ENCODE measurements around the gene GGT6. TPM values are rescaled to one million over a fixed set of nuclear protein-coding genes. Genes with fewer than 3 reads are reported as not detected.
A peak's percentile ranks its signal among the peaks of the same experiment; 100 is the strongest.

GGT6 gene
- total RNA-seq, 1 experiment from 2014 or later, result 3.7 TPM

- Histone ChIP-seq H3K27ac (no peak overlapping the region), H3K4me3 (no peak overlapping the region), H3K79me2 (ENCODE audit: low read depth) (peaks cover 32% of the 10 kb centered on the region), H4K20me1 (ENCODE audit: insufficient read depth) (peaks cover 18% of the 10 kb centered on the region), H3K36me3 (ENCODE audit: low read depth) (peaks cover 53% of the 10 kb centered on the region), H3K9me3 (ENCODE audit: insufficient read depth, low read depth) (no peaks in the 10 kb centered on the region), H3K27me3 (ENCODE audit: insufficient read depth, low read depth) (no peaks in the 10 kb centered on the region), H3K9me2 (ENCODE audit: insufficient read depth) (no peaks in the 10 kb centered on the region), H2AFZ (no peak overlapping the region), H3K4me1 (replicated peaks; ENCODE audit: insufficient read depth) (peaks cover 18% of the 10 kb centered on the region), H3F3A (ENCODE audit: insufficient read depth, low read depth) (peaks cover 55% of the 10 kb centered on the region), H3K4me2 (no peak overlapping the region)
- no TSS peak for BruUV-seq (replicated peaks)
- POLR2A ChIA-PET (ENCODE audit: unreplicated experiment), result interaction anchor here (0.6 kb wide), 1 partner anchor 128 kb away, joined by 4 read pairs; no protein-coding TSS in a partner anchor
- intact Hi-C loops (cut with micrococcal nuclease; ENCODE audit: unreplicated experiment), result no loop called here
- TF ChIP-seq CTCF (conservative IDR thresholded peaks at IDR 0.05) (no peak), EZH2 (IDR thresholded peaks at IDR 0.05; ENCODE audit: low read depth) (no peak)
- DNase-seq, result peak; percentile 69 to 73
- CTCF ChIA-PET, result interaction anchor here (0.6 kb wide), 2 partner anchors 27 to 200 kb away, joined by 3 read pairs; no protein-coding TSS in a partner anchor
Measured at GRCh38 chr17:4548721-4549531, 11.5 kb downstream of the GGT6 start.

GRCh38 chr17:4548061-4548461 lies 12.3 kb downstream of the GGT6 start:
- TF ChIP-seq CTCF (conservative IDR thresholded peaks at IDR 0.05) (no peak), EZH2 (IDR thresholded peaks at IDR 0.05; ENCODE audit: low read depth) (no peak)
- Histone ChIP-seq H3K79me2 (ENCODE audit: low read depth) (peaks cover 24% of the 10 kb centered on the region), H3K27me3 (ENCODE audit: insufficient read depth, low read depth) (no peaks in the 10 kb centered on the region), H3K9me2 (ENCODE audit: insufficient read depth) (no peaks in the 10 kb centered on the region), H3K4me3 (no peak overlapping the region), H3K36me3 (ENCODE audit: low read depth) (peaks cover 45% of the 10 kb centered on the region), H2AFZ (no peak overlapping the region), H3K4me1 (replicated peaks; ENCODE audit: insufficient read depth) (peaks cover 10% of the 10 kb centered on the region; the same call in 1 of the 2 replicates), H3K27ac (no peak overlapping the region), H3K9me3 (ENCODE audit: insufficient read depth, low read depth) (no peaks in the 10 kb centered on the region), H3F3A (ENCODE audit: insufficient read depth, low read depth) (peaks cover 59% of the 10 kb centered on the region), H4K20me1 (ENCODE audit: insufficient read depth) (peaks cover 20% of the 10 kb centered on the region), H3K4me2 (no peak overlapping the region)
- ChIA-PET CTCF (no interaction called here), POLR2A (ENCODE audit: unreplicated experiment) (no interaction called here)
- no TSS peak for BruUV-seq (replicated peaks)
- intact Hi-C loops (cut with micrococcal nuclease; ENCODE audit: unreplicated experiment), result no loop called here
- no peak for DNase-seq

GRCh38 chr17:4547118-4547906 lies 13.1 kb downstream of the GGT6 start:
- H3K27me3 ChIP-seq (ENCODE audit: insufficient read depth, low read depth), result no peaks in the 10 kb centered on the region
- CTCF ChIA-PET, result no interaction called here
- DNase-seq, result no peak
- peaks cover 23% of the 10 kb centered on the region for H4K20me1 ChIP-seq (ENCODE audit: insufficient read depth)
- H3K4me2 ChIP-seq, result no peak overlapping the region
- POLR2A ChIA-PET (ENCODE audit: unreplicated experiment), result no interaction called here
- H3K9me2 ChIP-seq (ENCODE audit: insufficient read depth), result no peaks in the 10 kb centered on the region
- no TSS peak for BruUV-seq (replicated peaks)
- peaks cover 10% of the 10 kb centered on the region; the same call in 1 of the 2 replicates for H3K4me1 ChIP-seq (replicated peaks; ENCODE audit: insufficient read depth)
- no peak overlapping the region for H3K27ac ChIP-seq
- no peaks in the 10 kb centered on the region for H3K9me3 ChIP-seq (ENCODE audit: insufficient read depth, low read depth)
- peaks cover 48% of the 10 kb centered on the region for H3K36me3 ChIP-seq (ENCODE audit: low read depth)
- TF ChIP-seq CTCF (conservative IDR thresholded peaks at IDR 0.05) (no peak), EZH2 (IDR thresholded peaks at IDR 0.05; ENCODE audit: low read depth) (no peak)
- intact Hi-C loops (cut with micrococcal nuclease; ENCODE audit: unreplicated experiment), result no loop called here
- no peak overlapping the region for H3K4me3 ChIP-seq
- peaks cover 16% of the 10 kb centered on the region for H3K79me2 ChIP-seq (ENCODE audit: low read depth)
- H3F3A ChIP-seq (ENCODE audit: insufficient read depth, low read depth), result peaks cover 61% of the 10 kb centered on the region; the same call in 1 of the 2 replicates
- no peak overlapping the region for H2AFZ ChIP-seq
